ENCODE measurements around the gene CXCL6. TPM values are rescaled to one million over a fixed set of nuclear protein-coding genes. Genes with fewer than 3 reads are reported as not detected.

The CXCL6 gene
- 1.2 TPM for total RNA-seq (ENCODE audit: insufficient read depth, low replicate concordance)

DNA sequence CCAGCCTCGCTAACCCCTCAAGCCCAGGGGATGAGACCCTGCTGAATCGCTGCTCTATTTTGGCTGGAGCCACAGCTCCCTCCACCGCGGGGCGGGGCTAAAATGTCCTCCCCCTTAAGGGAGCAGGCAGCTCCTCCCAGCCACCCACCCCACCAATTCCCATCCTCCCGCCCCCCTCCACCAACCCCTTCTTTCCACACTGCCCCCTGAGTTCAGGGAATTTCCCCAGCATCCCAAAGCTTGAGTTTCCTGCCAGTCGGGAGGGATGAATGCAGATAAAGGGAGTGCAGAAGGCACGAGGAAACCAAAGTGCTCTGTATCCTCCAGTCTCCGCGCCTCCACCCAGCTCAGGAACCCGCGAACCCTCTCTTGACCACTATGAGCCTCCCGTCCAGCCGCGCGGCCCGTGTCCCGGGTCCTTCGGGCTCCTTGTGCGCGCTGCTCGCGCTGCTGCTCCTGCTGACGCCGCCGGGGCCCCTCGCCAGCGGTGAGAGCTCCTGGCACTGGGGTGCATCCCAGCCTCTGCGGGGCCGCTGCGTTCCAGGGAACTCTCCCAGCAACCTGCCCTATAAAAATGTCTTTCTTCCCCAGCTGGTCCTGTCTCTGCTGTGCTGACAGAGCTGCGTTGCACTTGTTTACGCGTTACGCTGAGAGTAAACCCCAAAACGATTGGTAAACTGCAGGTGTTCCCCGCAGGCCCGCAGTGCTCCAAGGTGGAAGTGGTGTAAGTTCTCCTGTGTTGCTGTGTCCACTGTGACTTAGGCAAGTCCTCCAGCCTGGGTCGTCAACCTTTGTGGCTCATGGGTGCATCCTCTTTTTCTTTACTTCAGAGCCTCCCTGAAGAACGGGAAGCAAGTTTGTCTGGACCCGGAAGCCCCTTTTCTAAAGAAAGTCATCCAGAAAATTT is at the start of gene CXCL6:
TSS of gene CXCL6 (plus strand) at position 306 of the 907 bp plus-strand sequence. CDS start at position 379, 73 bp downstream.
- no peak for DNase-seq (ENCODE audit: low spot score)

DNA sequence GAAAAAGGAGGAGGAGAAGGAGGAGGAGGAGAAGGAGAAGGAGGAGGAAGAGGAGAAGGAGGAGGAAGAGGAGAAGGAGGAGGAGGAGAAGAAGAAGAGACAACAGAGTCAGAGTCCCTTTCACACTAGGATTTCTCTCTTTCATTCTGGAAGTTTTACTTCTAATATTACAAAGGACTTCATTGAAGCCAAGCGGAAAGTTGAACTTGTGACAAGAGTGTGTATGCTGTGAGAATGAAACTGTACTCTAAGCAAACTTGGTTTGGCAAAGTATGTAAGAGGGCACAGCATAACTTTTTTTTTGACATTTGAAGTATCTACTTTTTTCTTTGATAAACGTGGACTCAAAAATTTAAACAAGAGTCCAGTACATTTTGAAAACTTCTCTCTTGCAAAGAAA is 48.1 kb upstream of the CXCL6 start:
- DNase-seq (ENCODE audit: low spot score) = no peak

DNA sequence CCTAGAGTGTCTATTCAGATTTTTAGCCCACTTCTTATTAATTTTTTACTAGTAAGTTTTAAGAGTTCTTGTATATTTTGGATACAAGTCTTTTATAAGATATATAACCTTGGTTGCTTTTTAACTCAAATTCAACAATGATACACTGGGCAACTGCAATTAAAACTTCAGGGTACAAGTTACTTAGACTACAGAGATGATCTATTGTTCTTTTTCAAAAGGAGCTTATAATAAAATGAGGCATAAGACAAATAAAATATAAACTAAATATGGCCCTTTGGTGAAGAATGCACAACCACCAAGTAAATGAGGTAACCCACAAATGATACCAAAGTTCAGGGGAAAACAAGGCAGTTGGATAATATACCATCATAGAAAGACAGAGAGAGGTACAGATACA is 37.6 kb upstream of the CXCL6 start:
- DNase-seq (ENCODE audit: low spot score) = no peak

DNA sequence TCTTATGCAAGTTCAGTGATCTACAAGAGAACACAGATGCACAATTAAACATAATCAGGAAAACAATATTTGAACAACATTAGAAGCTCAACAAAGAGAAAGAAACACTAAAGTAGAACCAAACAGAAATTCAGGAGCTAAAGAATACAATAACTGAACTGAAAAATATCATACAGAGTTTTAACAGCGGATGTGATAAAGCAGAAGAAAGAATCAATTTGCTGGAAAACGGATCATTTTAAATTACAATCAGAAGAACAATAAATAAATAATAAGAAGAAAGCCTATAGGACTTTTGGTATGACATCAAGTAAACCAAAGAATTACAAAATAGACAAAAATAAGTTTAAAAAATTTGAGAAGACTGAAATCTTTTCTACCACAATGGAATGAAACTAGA is 36.3 kb upstream of the CXCL6 start:
- DNase-seq (ENCODE audit: low spot score) = no peak

DNA sequence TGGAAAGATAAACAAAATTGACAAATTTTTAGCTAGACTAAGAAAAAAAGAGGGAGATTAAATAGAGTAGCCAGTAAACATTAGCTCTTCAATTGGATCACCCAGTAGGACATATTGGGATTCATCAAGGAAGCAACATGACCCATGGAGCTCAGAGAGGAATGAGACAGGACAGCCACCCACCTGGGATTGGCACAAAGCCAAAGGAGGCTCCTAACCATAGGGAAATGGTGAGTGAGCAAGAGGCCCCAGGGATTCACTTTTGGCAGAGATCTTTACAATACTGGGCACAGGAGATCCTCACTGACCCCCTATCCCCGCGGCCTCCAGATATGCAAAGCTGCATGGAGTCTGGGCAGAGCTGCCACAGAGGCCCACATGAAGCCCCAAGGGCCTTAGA is 34.8 kb upstream of the CXCL6 start:
- no peak for DNase-seq (ENCODE audit: low spot score)

DNA sequence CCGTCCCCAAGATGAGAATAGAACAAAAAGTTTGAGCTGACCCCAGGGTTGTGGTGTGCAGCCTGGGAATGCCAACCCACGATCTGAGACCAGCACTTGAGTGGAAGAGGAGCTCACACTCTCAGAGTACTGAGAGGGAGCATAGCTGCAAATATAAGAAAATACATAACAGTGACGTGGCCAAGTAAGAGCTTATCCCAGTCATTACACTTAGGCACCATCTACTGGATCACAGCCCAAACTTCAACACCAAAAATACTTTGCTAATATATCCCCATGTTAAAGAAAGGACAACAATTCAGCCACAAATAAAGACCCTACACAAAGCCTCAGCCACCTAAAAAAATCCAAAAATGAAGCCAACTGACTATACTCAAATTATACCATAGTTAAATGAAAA is 33.3 kb upstream of the CXCL6 start:
- DNase-seq (ENCODE audit: low spot score) = no peak

DNA sequence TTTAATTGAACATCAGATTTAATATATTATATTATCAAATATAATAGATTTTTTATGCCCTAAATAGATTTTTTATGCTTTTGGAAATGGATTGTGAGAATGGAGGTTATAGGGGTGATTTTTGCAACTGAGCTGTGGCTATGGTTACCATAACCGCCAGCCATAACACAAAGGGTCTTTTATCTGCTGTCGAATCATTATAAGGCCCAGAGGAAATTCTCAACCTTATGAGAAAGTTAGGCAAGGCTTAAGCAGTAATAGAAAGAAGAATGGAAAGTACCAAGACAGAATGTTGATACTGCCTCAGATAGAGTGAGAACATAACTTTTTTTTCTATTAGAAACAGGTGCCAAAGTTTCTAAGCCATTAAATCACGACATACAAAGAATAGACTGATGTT is 26.3 kb upstream of the CXCL6 start:
- DNase-seq (ENCODE audit: low spot score) = no peak

DNA sequence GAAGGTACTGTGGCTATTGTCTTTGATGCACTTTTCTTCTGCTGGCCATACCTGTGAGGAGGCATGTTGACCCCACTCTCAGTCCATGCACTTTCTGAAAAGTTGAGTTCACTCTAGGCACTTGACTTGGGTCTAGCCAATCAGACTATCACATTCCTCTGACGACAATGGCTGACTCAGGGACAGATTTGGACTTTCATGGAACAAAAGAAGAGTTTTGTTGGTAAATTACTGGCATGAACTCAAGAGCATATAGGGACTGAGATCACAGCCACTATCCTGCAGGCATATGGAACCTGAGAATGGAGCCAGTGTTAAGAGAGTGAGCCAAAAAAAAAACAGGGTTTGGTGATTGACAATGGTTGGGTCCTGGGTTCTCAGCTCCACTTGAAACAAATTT is 24.6 kb upstream of the CXCL6 start:
- DNase-seq (ENCODE audit: low spot score) = no peak

DNA sequence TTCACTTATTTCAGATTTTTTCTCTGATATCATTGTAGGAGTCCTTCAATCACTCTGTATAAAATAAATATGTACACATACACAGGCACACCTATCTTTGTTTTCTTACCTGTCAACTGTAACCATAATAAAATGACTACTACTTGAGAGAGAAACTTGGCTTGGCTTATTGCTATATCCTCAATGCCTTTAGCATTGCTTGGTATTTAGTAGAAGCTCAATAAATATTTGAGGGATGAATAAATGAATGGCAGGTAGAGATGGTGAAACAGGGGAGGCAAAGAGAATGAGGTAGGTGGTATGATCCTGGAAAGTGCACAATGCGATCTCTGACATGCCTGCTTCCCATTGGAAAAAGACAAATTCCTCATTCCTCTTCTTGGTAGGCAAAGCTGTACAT is 21.8 kb upstream of the CXCL6 start:
- no peak for DNase-seq (ENCODE audit: low spot score)

DNA sequence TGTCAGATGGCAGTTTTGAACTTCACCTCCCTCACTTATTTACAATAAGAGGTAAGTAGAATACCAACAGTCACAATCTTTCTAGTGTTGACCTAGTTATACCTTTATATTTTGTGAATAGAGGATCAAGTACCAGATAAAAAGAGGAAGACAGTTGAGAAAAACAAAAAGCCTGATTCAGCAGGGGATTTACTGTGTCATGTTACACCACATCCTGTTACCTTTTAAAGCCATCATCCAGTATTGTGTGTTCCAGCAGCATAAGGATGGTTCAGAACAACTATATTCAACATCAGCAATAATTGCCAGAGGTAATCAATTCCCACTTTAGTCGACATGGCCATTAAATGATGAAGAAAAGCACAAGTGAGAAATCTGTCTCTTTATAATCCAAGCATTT is 21.3 kb upstream of the CXCL6 start:
- DNase-seq (ENCODE audit: low spot score) = no peak

DNA sequence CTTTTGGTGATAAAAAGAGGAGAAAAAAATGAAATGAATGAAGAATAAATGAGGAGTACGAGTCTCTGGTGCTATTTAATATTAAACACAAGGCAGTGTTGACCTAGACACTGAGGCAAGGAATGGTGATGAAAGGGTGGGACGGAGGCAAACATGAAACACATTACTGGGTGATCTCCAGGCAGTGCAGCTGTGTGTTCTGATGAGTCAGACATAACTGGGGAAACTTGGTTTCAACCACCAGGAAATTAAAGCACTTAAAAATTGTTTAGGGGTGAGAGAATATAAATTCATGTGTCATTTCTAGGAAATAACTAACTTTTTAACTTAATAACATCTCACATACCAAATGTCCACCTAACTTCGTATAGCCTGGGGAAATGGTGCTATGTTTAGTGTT is 19.7 kb upstream of the CXCL6 start:
- no peak for DNase-seq (ENCODE audit: low spot score)

DNA sequence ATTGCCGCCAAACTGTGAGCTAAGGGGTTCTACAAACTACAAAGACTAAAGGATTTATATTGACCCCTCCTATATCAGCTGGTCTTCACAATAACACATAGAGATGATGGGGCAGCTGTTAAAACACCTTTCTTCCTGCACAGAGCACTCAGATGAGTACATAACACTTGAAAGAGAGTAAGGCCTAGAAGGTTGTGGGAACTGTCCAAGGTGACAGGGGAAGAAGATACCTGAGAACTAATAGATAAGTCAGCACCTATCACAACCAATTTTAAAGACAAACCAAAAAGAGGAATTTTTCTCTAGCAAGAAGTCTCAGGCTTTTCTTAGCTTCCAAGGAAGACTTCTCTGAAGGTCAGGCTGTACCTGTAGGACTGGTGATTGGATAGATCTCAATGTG is 19.1 kb upstream of the CXCL6 start:
- DNase-seq (ENCODE audit: low spot score) = no peak

DNA sequence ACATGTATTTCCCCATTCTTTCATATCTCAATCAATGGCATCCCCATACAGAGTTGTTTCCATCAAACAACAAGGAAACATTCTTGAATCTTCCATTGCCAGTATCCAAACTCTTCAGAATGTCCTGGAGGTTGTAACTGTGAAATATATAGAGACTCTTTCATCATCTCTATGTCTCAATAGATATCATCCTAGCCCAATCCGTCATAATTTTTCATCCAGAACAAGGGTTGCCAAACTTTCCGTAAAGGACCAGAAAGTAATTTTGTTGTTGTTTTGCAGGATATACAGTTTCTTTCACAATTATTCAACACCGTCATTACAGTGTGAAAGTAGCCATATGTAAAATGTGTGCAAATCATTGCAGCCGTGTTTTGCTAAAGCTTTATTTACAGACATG is 15.2 kb upstream of the CXCL6 start:
- DNase-seq (ENCODE audit: low spot score) = no peak

DNA sequence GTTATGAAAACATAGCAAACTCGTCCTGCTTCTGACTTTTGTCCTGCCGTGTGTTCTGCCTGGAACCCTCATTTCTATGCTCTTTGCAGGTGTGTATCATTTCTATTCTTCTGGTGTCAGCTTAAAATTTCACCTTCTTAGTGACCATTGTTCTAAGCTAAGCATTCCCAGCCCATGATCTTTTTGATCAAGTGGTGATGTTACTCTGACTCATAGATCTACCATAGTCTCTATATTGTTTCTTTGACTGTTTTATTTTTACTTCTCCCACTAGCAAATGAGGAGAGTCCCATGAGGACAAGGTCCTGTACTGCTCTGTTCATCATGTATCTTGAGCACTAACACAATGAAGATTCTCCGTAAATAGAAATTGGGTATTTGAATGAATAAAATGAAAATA is 14.1 kb upstream of the CXCL6 start:
- DNase-seq (ENCODE audit: low spot score) = no peak

DNA sequence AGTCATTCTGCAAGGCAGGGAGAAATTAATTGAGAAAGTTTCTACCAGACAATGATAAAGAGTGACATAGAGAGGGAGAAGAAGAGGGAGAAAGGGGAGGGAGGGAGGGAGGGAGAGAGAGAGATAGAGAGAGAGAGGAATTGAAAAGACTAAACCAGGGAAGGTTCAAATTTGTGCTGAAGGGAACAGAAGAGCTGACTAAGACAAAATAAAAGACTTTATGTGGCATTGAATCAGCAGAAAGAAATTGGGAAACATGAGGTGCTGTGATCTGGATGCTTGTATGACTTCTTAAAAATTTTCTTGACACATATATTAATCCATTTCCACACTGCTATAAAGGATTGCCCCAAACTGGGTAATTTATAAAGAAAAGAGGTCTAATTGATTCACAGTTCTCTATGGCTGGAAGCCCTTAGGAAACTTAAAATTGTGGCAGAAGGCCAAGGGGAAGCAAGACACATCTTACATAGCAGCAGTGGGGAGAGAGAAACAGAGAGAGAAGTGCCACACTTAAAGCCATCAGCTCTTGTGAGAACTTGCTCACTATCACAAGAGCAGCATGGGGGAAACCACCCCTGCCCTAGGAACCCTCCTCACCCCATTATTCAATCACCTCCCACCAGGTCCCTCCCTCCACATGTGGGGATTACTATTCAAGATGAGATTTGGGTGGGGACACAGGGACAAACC is 13.5 kb upstream of the CXCL6 start:
- peak; percentile 8 for DNase-seq (ENCODE audit: low spot score)

DNA sequence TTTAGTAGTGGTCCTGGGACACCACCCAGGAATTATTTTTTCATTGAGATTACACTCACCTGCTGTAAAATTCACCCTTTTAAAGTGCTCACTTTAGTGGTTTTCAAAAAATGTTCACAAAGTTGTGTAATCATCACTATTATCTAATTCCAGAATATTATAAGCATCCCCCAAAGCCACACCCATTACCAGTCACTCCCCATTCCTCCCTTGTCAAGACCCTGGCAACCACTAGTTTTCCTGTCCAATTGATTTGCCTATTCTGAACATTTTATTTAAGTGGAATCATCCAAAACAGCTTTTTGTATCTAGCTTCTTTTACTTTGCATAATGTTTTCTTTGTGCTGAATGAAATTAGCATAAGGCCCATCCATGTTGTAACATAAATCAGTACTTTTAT is 12.7 kb upstream of the CXCL6 start:
- DNase-seq (ENCODE audit: low spot score) = no peak

DNA sequence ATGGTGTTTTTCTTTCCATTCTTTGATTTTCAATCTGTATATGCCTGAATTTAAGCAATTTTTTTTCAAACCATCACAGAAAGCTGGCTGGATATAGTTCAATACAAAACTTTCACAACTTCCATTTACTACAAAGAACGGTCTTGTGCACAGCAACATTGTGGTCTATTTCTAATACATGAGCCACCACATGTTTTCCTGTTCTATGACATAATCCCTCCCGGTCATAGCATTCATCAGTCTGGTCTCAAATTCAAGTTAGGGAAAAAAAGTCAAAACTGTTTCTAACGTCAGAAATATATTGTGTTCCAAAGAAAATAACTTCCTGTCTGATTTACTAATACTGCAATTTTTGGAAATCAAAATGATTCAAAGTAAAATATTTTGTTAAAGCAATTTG is 7.5 kb upstream of the CXCL6 start:
- no peak for DNase-seq (ENCODE audit: low spot score)

DNA sequence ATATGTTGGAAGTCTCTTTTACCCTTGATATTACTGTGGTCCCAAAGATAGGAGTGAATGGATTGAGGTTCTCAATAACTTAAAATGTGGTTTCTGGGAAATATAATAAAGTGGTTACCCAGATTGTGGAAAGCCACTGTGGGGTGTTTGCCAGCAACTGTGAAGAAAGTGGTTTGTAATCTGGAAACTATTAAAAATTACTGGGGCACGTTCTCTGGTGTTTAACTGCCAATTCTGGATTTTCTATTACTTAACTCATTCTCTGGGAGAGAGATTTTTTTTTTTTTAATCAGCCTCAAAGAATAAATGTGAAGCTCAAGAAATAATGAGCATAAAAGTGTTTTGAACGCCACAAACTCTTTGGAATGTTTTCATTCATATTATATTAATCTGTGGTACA is 4.9 kb upstream of the CXCL6 start:
- DNase-seq (ENCODE audit: low spot score) = no peak

DNA sequence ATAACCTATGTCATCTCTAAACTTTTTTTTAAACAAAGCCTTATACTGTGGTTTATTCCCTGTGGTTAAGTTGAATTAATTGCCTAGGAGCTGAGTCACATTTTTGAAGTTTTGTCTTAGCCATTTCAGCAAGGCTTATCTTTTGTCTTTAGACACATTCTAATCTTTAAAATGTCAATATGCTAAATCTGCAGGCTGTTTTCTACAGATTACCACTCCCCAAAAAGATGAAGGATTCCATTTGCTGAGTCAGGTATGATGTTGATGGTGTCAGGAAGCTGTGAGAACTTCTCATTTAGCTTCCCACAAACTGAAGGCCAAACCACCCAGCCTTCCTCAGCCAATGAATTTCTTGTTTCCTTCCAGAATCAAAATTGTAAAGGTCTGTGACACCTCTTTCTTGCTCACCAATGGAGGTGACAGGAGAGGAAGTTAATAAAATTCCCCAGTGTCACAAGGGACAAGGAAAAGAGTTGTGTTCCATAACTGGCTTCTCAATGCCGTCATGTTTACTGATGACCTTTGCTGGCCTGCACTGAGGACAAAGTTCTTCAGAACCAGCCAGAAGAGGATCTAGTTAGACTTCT is 3.7 kb upstream of the CXCL6 start:
- DNase-seq (ENCODE audit: low spot score) = no peak

DNA sequence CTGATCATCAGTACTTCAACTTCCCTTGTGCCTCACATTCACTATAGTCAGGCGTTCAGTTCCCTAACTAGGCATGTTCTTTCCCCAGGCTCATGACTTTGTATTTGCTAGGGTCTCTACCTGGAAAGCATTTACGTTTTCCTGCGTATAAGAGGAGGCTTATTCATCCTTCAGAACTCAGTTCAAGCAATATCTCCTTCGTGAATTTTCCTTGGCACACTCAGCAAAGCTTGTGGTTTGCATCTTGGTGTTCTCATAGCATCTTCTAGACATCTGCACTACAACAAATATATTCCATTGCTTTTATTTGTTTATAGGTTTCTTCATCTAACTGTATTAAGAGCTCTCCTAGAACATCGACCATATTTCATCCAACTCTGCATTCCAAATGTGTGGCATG is 2.6 kb downstream of the CXCL6 start:
- DNase-seq (ENCODE audit: low spot score) = no peak

DNA sequence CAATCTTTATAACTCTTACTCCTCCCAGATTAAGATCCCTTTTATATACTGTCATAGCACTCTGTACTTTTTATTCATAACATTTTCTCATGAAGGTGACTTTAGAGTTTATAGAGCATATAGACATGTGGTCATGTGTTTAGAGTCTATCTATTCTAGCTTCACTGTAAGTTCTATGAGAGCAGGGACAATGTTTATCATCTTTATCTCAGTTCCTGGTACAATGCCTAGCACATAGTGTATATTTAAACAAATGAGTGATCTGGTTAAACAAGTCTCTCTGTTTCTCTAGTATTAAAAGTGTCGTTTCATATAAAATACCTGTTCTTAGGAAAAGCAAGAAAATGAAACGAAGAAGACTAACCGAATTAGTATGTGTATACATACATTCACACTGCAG is 3.2 kb downstream of the CXCL6 start:
- DNase-seq (ENCODE audit: low spot score) = no peak

DNA sequence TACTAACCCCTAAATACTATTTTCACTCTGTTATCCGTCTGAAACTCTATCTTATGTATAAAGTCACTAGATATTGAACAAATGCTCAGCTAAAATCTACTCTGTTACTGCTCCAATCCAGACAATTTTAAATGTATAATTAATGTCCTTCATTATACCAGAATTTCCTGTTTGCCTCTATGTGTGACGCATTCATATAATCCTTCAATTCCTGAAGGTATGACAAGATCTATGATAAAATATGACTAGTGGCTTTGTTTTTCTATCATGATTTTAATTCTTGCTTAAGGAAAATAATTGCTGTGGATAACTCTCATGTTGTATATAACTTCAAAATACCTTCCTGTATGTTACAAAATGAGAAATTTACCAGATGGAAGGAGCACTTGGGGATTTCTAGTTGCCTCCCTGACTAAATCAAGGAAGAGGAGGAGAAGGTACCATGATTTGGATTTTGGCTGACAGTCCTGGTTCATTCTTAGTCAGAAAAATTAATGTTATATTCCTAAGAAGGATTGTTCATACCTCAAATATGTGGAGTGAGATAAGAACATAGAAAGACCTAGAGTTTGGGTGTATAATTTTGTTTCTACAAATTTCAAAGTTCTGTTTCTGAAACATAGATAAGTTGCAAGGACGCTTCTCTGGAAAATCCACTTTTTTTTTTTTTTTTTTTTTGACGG is 4.9 kb downstream of the CXCL6 start:
- no peak for DNase-seq (ENCODE audit: low spot score)
